BE2C (cell line): ENCODE data around the gene CCDC183.
"Not testable (repeated sequence)": the region's sequence is repeated elsewhere in the genome, so short reads cannot be mapped to it uniquely, and the experiment has no call there.

Experiments used
- DNase-seq: peaks from one replicate; pipeline ENCODE4 v3.0.0-alpha.2; 2020
- H3K27me3 ChIP-seq: fragments of 250-450 bp; sonication (Bioruptor Pico); 2 replicates; pipeline ENCODE4 v1.5.1; 2020; ENCODE audit warnings: mild to moderate bottlenecking
- H3K36me3 ChIP-seq: fragments of 250-450 bp; sonication (Bioruptor Pico); 2 replicates; pipeline ENCODE4 v1.5.1; 2020; ENCODE audit warnings: mild to moderate bottlenecking
- H3K4me1 ChIP-seq: fragments of 250-450 bp; sonication (Bioruptor Pico); 2 replicates; pipeline ENCODE4 v1.5.1; 2020
- H3K4me3 ChIP-seq: 2 replicates; pipeline ENCODE4 v1.5.1; 2011; ENCODE audit warnings: low read depth, low read length
- H3K9me3 ChIP-seq: fragments of 250-450 bp; sonication (Bioruptor Pico); 2 replicates; pipeline ENCODE4 v1.5.1; 2020
- CTCF ChIP-seq: IDR thresholded peaks from 2 replicates; pipeline ENCODE4 v1.5.1; 2012; ENCODE audit warnings: mild to moderate bottlenecking, low read depth, low read length

The CCDC183 gene

GRCh38 chr9:136831002-136831719, 35.0 kb downstream of the CCDC183 start:
- Histone ChIP-seq H3K36me3 (peaks cover 80% of the 10 kb centered on the region), H3K4me1 (no peaks in the 10 kb centered on the region)
- TF ChIP-seq CTCF, result no peak

GRCh38 chr9:136831720-136832104, 35.6 kb downstream of the CCDC183 start:
- Histone ChIP-seq H3K36me3 (peaks cover 80% of the 10 kb centered on the region), H3K4me1 (no peaks in the 10 kb centered on the region)

More at GRCh38 chr9:136831002-136831719, 35.0 kb downstream of the CCDC183 start:
- no peak overlapping the region for H3K4me3 ChIP-seq
- DNase-seq, result peak; percentile 5
- H3K9me3 ChIP-seq, result no peaks in the 10 kb centered on the region
- no peaks in the 10 kb centered on the region for H3K27me3 ChIP-seq

GRCh38 chr9:136832581-136832980, 36.4 kb downstream of the CCDC183 start:
- TF ChIP-seq CTCF, result no peak
- no peak for DNase-seq
- H3K4me3 ChIP-seq, result no peak overlapping the region
- no peaks in the 10 kb centered on the region for H3K4me1 ChIP-seq
- no peaks in the 10 kb centered on the region for H3K9me3 ChIP-seq
- no peaks in the 10 kb centered on the region for H3K27me3 ChIP-seq
- H3K36me3 ChIP-seq, result peaks cover 75% of the 10 kb centered on the region

More at GRCh38 chr9:136831720-136832104, 35.6 kb downstream of the CCDC183 start:
- DNase-seq, result peak; percentile 11
- no peak for TF ChIP-seq CTCF
- no peaks in the 10 kb centered on the region for H3K9me3 ChIP-seq
- no peak overlapping the region for H3K4me3 ChIP-seq
- no peaks in the 10 kb centered on the region for H3K27me3 ChIP-seq

GRCh38 chr9:136833381-136834048, 37.4 kb downstream of the CCDC183 start:
- peaks cover 73% of the 10 kb centered on the region for H3K36me3 ChIP-seq
- not testable (repeated sequence) for DNase-seq

GRCh38 chr9:136835162-136835931, 39.2 kb downstream of the CCDC183 start:
- Histone ChIP-seq H3K4me3 (no peak overlapping the region), H3K36me3 (peaks cover 73% of the 10 kb centered on the region), H3K27me3 (no peaks in the 10 kb centered on the region), H3K9me3 (no peaks in the 10 kb centered on the region), H3K4me1 (peaks cover 11% of the 10 kb centered on the region)
- no peak for TF ChIP-seq CTCF
- DNase-seq, result no peak

More at GRCh38 chr9:136833381-136834048, 37.4 kb downstream of the CCDC183 start:
- not testable (repeated sequence) for H3K4me3 ChIP-seq, H3K9me3 ChIP-seq, H3K27me3 ChIP-seq, H3K4me1 ChIP-seq
